Thoracic aorta (tissue), 2 donors: Measurements from ENCODE around the gene NKAIN2. TPM values are rescaled to one million over a fixed set of nuclear protein-coding genes. Genes with fewer than 3 reads are reported as not detected.

Experiments
- ATAC-seq: fragments of 150-250 bp; one replicate; pipeline ENCODE4 v1.8.0; 2017; ENCODE audit warnings: low read depth; ENCODE audit not compliant: insufficient number of reproducible peaks, low FRiP score
- DNase-seq: peaks from one replicate; pipeline ENCODE4 v3.0.0-alpha.2; 2020; ENCODE audit warnings: low spot score
- H3K27ac ChIP-seq, 2 donors: fragments of 200-600 bp; sonication (generic); 1 replicate in 1 of 2; 2 replicates in 1 of 2; pipeline ENCODE4 v1.5.1; 2016; ENCODE audit warnings: mild to moderate bottlenecking in 2 of 2, moderate library complexity in 2 of 2
- H3K27me3 ChIP-seq: fragments of 200-600 bp; sonication (generic); replicated peaks from 2 replicates; pipeline ENCODE4 v1.6.0; 2016; ENCODE audit warnings: mild to moderate bottlenecking; ENCODE audit not compliant: insufficient read depth
- H3K36me3 ChIP-seq: fragments of 200-600 bp; sonication (generic); one replicate; pipeline ENCODE4 v1.5.1; 2016
- H3K4me1 ChIP-seq, 2 donors: fragments of 200-600 bp; sonication (generic); 1 replicate in 1 of 2; 2 replicates in 1 of 2; pipeline versions ENCODE4 v1.5.1 to v1.6.0; 2016; ENCODE audit warnings: low read depth in 2 of 2, mild to moderate bottlenecking in 1 of 2; ENCODE audit not compliant: control insufficient read depth in 1 of 2
- H3K4me3 ChIP-seq: fragments of 200-600 bp; sonication (generic); 2 replicates; pipeline ENCODE4 v1.5.1; 2016; ENCODE audit warnings: mild to moderate bottlenecking
- H3K9me3 ChIP-seq: fragments of 200-600 bp; sonication (generic); 2 replicates; pipeline ENCODE4 v1.5.1; 2016
- total RNA-seq, 2 donors: library from RNA; depleted of rRNA; stranded (reverse); fragments of >200 nt; gene quantifications; one replicate each; pipeline versions ENCODE4 v1.1.0 to v1.2.3, GENCODE V29; 2016
- TF ChIP-seq, protein P1 (sequence below): fragments of 200-600 bp; sonication (generic); IDR thresholded peaks from one replicate; pipeline ENCODE4 v1.5.1; 2019; ENCODE audit warnings: antibody characterized with exemption

NKAIN2 gene
- total RNA-seq, 2 donors from 2014 or later, result 0.28 TPM; not detected in 1

DNA sequence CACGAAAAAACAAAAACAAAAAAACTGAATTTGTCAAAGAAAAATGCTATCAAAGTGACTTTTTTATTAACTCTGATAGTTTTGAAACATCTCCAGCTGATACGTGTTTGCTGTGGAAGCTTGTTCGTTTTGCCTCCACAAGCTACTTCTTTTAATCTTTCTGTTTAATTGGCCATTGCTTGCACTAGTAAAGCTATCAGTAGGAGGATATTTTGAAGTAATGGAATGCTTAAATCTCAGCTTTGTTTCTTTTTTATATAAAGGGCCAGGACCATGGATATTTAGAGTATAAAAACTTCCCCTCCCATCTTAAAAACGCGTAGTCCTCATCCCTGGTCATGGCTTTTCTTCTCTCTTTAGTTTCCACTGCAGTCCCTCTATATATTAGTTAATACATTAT is 344.0 kb downstream of the NKAIN2 start:
- ATAC-seq (no peak), DNase-seq (no peak)
- Histone ChIP-seq H3K4me3 (no peak overlapping the region), H3K4me1 (no peaks in the 10 kb centered on the region), H3K9me3 (no peaks in the 10 kb centered on the region), H3K27me3 (no peaks in the 10 kb centered on the region), H3K36me3 (no peaks in the 10 kb centered on the region), H3K27ac (no peak overlapping the region)
- TF ChIP-seq, protein P1, sequence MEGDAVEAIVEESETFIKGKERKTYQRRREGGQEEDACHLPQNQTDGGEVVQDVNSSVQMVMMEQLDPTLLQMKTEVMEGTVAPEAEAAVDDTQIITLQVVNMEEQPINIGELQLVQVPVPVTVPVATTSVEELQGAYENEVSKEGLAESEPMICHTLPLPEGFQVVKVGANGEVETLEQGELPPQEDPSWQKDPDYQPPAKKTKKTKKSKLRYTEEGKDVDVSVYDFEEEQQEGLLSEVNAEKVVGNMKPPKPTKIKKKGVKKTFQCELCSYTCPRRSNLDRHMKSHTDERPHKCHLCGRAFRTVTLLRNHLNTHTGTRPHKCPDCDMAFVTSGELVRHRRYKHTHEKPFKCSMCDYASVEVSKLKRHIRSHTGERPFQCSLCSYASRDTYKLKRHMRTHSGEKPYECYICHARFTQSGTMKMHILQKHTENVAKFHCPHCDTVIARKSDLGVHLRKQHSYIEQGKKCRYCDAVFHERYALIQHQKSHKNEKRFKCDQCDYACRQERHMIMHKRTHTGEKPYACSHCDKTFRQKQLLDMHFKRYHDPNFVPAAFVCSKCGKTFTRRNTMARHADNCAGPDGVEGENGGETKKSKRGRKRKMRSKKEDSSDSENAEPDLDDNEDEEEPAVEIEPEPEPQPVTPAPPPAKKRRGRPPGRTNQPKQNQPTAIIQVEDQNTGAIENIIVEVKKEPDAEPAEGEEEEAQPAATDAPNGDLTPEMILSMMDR, result no peak

DNA sequence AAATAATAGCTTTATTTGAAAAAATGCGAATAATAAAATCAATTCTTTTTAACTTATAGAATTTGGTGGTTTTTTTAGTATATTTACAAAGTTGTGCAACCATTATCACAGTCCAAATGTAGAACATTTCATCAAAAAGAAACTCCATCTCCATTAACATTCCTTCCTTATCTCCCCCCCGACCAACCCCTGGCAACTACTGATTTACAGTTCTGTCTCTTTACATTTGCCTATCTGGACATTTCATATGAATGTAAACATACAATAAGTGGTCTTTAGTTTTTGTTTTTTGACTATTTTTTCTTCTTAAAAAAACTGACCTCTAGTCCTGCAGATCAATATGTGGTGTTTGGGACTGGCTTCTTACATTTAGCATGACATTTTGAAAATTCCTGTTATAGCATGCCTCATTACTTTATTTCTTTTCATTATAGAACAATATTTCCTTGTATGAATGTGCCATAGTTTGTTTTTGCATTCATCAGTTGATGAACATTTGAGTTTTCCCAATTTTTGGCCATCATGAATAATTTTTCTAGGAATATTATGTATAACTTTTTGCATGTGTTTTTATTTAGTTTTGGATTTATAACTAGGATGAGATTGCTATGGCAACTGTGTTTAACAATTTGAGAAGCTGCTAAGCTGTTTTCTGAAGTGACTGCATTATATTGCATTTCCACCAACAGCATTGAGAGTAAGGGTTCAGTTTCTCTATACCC is 344.7 kb downstream of the NKAIN2 start:
- TF ChIP-seq, protein P1, result no peak
- ATAC-seq (no peak), DNase-seq (no peak)
- H3K4me3 ChIP-seq, result no peak overlapping the region
- H3K4me1 ChIP-seq, result no peaks in the 10 kb centered on the region
- no peaks in the 10 kb centered on the region for H3K27me3 ChIP-seq
- no peaks in the 10 kb centered on the region for H3K9me3 ChIP-seq
- H3K27ac ChIP-seq, result no peak overlapping the region
- H3K36me3 ChIP-seq, result no peaks in the 10 kb centered on the region

DNA sequence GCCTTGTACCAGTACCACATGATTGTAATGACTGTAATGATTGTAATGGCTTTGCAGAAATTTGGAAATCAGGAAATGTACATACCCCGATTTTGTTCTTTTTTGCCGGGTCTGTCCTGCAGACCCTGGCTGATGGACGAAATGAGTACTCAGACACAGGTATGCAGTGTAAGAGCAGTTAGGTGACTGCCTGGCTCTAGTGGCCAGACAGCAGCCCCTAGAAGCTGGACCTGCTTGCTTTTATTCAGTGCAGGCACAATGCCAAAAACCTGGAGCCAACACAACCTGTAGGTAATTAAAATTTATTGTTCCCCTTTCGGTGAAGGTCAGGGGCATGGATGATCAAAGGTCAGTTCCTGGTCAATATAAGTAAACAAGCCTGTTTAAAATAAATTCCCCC is 346.0 kb downstream of the NKAIN2 start:
- Histone ChIP-seq H3K36me3 (no peaks in the 10 kb centered on the region), H3K4me3 (no peak overlapping the region), H3K9me3 (no peaks in the 10 kb centered on the region), H3K27ac (no peak overlapping the region), H3K4me1 (no peaks in the 10 kb centered on the region), H3K27me3 (no peaks in the 10 kb centered on the region)
- TF ChIP-seq, protein P1, result no peak
- ATAC-seq (no peak), DNase-seq (no peak)

DNA sequence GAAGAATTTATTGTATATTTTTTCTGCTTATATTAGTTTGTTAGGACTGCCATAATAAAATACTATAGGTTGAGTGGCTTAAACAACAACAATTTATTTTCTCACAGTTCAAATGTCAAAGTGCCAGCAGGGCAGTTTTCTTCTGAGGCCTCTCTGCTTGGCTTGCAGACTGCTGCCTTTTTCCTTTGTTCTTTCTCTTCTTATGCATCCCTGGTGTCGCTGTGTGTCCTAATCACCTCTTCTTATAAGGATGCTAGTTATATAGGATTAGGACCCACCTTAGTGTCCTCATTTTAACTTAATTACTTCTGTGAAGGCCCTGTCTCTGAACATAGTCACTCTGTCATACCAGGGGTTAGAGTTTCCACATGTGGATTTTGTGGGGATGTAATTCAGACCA is 354.4 kb downstream of the NKAIN2 start:
- ATAC-seq (no peak), DNase-seq (no peak)
- H3K4me1 ChIP-seq, result no peaks in the 10 kb centered on the region
- H3K27ac ChIP-seq, result no peak overlapping the region
- no peaks in the 10 kb centered on the region for H3K36me3 ChIP-seq
- H3K27me3 ChIP-seq, result no peaks in the 10 kb centered on the region
- TF ChIP-seq, protein P1, result no peak
- no peaks in the 10 kb centered on the region for H3K9me3 ChIP-seq
- no peak overlapping the region for H3K4me3 ChIP-seq

DNA sequence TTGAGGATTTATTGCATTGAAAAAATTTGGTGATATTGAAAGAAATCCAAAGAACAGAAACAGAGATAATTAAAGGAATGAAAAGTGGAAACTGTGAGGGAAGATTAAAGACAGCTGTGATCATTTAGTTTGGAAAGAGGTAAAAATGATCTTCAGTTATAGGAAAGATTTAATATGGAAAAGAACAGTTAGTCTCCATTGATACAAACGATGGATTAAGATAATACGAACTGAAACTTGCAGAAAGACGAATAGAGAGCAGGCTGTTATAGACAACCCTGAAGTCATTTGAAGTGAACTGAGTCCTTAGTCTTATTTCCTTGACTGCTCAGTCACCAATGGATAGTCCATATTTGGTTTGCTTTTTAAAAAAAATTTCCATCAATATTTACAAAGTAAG is 360.0 kb downstream of the NKAIN2 start:
- DNase-seq (no peak), ATAC-seq (no peak)
- Histone ChIP-seq H3K4me1 (no peaks in the 10 kb centered on the region), H3K4me3 (no peak overlapping the region), H3K9me3 (no peaks in the 10 kb centered on the region), H3K36me3 (no peaks in the 10 kb centered on the region), H3K27ac (no peak overlapping the region), H3K27me3 (no peaks in the 10 kb centered on the region)
- TF ChIP-seq, protein P1, result no peak
